ENCODE data around the gene RAP2A.

GRCh38 chr13:97423300-97424045, 10.5 kb upstream of the RAP2A start:
- TF ChIP-seq HDAC2 (IDR thresholded peaks at IDR 0.05) = no peak
- no peak for TF ChIP-seq NR2C1 (IDR thresholded peaks at IDR 0.05)
- no peak for TF ChIP-seq ZNF384 (IDR thresholded peaks at IDR 0.05; ENCODE audit: borderline replicate concordance, low read depth, low read length)
- no peak for TF ChIP-seq POLR2A (IDR thresholded peaks at IDR 0.05; ENCODE audit: low read depth, low read length)
- no peak for TF ChIP-seq CEBPZ (IDR thresholded peaks at IDR 0.05; ENCODE audit: low read depth, low read length)
